K562 (cell line): ENCODE data around the gene SYT3. TPM values are rescaled to one million over a fixed set of nuclear protein-coding genes. Genes with fewer than 3 reads are reported as not detected.

ENCODE experiments used
- NFE2 ChIP-seq: IDR thresholded peaks from 2 replicates; pipeline ENCODE4 v1.6.1; 2014; ENCODE audit warnings: antibody characterized with exemption, low read depth
- polyA plus RNA-seq, 8 experiments: library from polyadenylated mRNA; depleted of rRNA in 4 of 8; stranded (reverse) in 5 of 8; unstranded in 3 of 8; fragments of >200 nt; fragmentation: Nextera tagmentation in 2 of 8; fragmentation: Illumina TruSeq in 1 of 8; extraction: Ambion mirVana in 2 of 8; extraction: Trizol in 1 of 8; gene quantifications; 2 replicates each; pipeline versions ENCODE4 v1.2.1 to v1.2.3, GENCODE V29; 2011 to 2014; ENCODE audit warnings: inconsistent platforms in 1 of 8, missing spikeins in 1 of 8
- total RNA-seq, 7 experiments: library from RNA; depleted of rRNA in 6 of 7; stranded (reverse); fragments of >200 nt in 6 of 7; fragmentation: Illumina TruSeq in 2 of 7; extraction: Trizol in 2 of 7; gene quantifications; 2 replicates each; pipeline versions ENCODE4 v1.2.1 to v1.2.3, GENCODE V29; 2011 to 2021; ENCODE audit warnings: low replicate concordance in 1 of 7

SYT3 gene
- total and polyA plus RNA-seq, 9 of the 15 experiments (the other 6 are each of a cell fraction or from before 2014, with no cell fraction given) = 0.36 to 2.0 (median 0.54) TPM; not detected in 2

GRCh38 chr19:50573741-50574461, 65.8 kb downstream of the SYT3 start (continued):
- peak; percentile 40; the same call in 1 of the 2 replicates for TF ChIP-seq NFE2

Other genes starting within 250 kb of the SYT3 start
Only the 7 nearest of the 16 such genes appear.
- 12.0 and 15.5 TPM in 2 replicates for gene JOSD2, start 128.7 kb downstream of the SYT3 start, total RNA-seq (2014; rRNA removed)
- 0.55 and 0.61 TPM in 2 replicates for gene JOSD2, start 128.7 kb downstream of the SYT3 start, total RNA-seq (2014; rRNA removed; fragmentation: Illumina TruSeq; extraction: Trizol)
- 3.1 and 4.5 TPM in 2 replicates for gene JOSD2, start 128.7 kb downstream of the SYT3 start, total RNA-seq (2015; rRNA removed; fragmentation: Illumina TruSeq; extraction: Trizol)
- gene JOSD2, start 128.7 kb downstream of the SYT3 start, total RNA-seq (2021) = 13.6 and 17.8 TPM in 2 replicates
- 3.3 and 3.8 TPM in 2 replicates for gene JOSD2, start 128.7 kb downstream of the SYT3 start, polyA plus RNA-seq (2011; rRNA removed)
- gene JOSD2, start 128.7 kb downstream of the SYT3 start, polyA plus RNA-seq (2014; fragmentation: Illumina TruSeq; extraction: Trizol) = 1.3 and 3.3 TPM in 2 replicates
- gene JOSD2, start 128.7 kb downstream of the SYT3 start, polyA plus RNA-seq (2014; fragmentation: Nextera tagmentation; extraction: Ambion mirVana) = under 1 TPM; 0.06 to 0.95 TPM
- 12.5 and 14.4 TPM in 2 replicates for gene JOSD2, start 128.7 kb downstream of the SYT3 start, polyA plus RNA-seq (2014; rRNA removed)
- gene ASPDH, start 126.0 kb downstream of the SYT3 start, total RNA-seq (2014; rRNA removed) = not detected in 2 replicates
- gene ASPDH, start 126.0 kb downstream of the SYT3 start, total RNA-seq (2014; rRNA removed; fragmentation: Illumina TruSeq; extraction: Trizol) = not detected in 2 replicates
- gene ASPDH, start 126.0 kb downstream of the SYT3 start, total RNA-seq (2015; rRNA removed; fragmentation: Illumina TruSeq; extraction: Trizol) = not detected in 2 replicates
- gene ASPDH, start 126.0 kb downstream of the SYT3 start, total RNA-seq (2021) = not detected in 2 replicates
- not detected in 2 replicates for gene ASPDH, start 126.0 kb downstream of the SYT3 start, polyA plus RNA-seq (2011; rRNA removed)
- gene ASPDH, start 126.0 kb downstream of the SYT3 start, polyA plus RNA-seq (2014; fragmentation: Illumina TruSeq; extraction: Trizol) = not detected in 2 replicates
- not detected for gene ASPDH, start 126.0 kb downstream of the SYT3 start, polyA plus RNA-seq (2014; fragmentation: Nextera tagmentation; extraction: Ambion mirVana)
- not detected in 2 replicates for gene ASPDH, start 126.0 kb downstream of the SYT3 start, polyA plus RNA-seq (2014; rRNA removed)
- 2.9 TPM in 2 replicates for gene LRRC4B, start 71.4 kb downstream of the SYT3 start, total RNA-seq (2014; rRNA removed)
- 0.10 and 0.18 TPM in 2 replicates for gene LRRC4B, start 71.4 kb downstream of the SYT3 start, total RNA-seq (2014; rRNA removed; fragmentation: Illumina TruSeq; extraction: Trizol)
- 1.1 TPM in 2 replicates for gene LRRC4B, start 71.4 kb downstream of the SYT3 start, total RNA-seq (2015; rRNA removed; fragmentation: Illumina TruSeq; extraction: Trizol)
- 9.5 and 9.6 TPM in 2 replicates for gene LRRC4B, start 71.4 kb downstream of the SYT3 start, total RNA-seq (2021)
- gene LRRC4B, start 71.4 kb downstream of the SYT3 start, polyA plus RNA-seq (2011; rRNA removed) = 3.0 and 4.0 TPM in 2 replicates
- gene LRRC4B, start 71.4 kb downstream of the SYT3 start, polyA plus RNA-seq (2014; fragmentation: Illumina TruSeq; extraction: Trizol) = 0.21 and 2.7 TPM in 2 replicates
- gene LRRC4B, start 71.4 kb downstream of the SYT3 start, polyA plus RNA-seq (2014; fragmentation: Nextera tagmentation; extraction: Ambion mirVana) = not detected
- gene LRRC4B, start 71.4 kb downstream of the SYT3 start, polyA plus RNA-seq (2014; rRNA removed) = 2.0 and 3.1 TPM in 2 replicates
- 42.9 and 52.9 TPM in 2 replicates for gene C19orf81, start 9.6 kb upstream of the SYT3 start, total RNA-seq (2014; rRNA removed)
- not detected in 2 replicates for gene C19orf81, start 9.6 kb upstream of the SYT3 start, total RNA-seq (2014; rRNA removed; fragmentation: Illumina TruSeq; extraction: Trizol)
- gene C19orf81, start 9.6 kb upstream of the SYT3 start, total RNA-seq (2015; rRNA removed; fragmentation: Illumina TruSeq; extraction: Trizol) = 2.9 and 3.0 TPM in 2 replicates
- 33.0 and 40.2 TPM in 2 replicates for gene C19orf81, start 9.6 kb upstream of the SYT3 start, total RNA-seq (2021)
- gene C19orf81, start 9.6 kb upstream of the SYT3 start, polyA plus RNA-seq (2011; rRNA removed) = 2.5 and 5.1 TPM in 2 replicates
- 1.1 TPM in 1 of 2 replicates, not detected in the other for gene C19orf81, start 9.6 kb upstream of the SYT3 start, polyA plus RNA-seq (2014; fragmentation: Illumina TruSeq; extraction: Trizol)
- not detected for gene C19orf81, start 9.6 kb upstream of the SYT3 start, polyA plus RNA-seq (2014; fragmentation: Nextera tagmentation; extraction: Ambion mirVana)
- 35.9 and 46.2 TPM in 2 replicates for gene C19orf81, start 9.6 kb upstream of the SYT3 start, polyA plus RNA-seq (2014; rRNA removed)
- gene SHANK1, start 79.9 kb upstream of the SYT3 start, total RNA-seq (2014; rRNA removed) = 0.65 and 0.73 TPM in 2 replicates
- 0.29 and 0.55 TPM in 2 replicates for gene SHANK1, start 79.9 kb upstream of the SYT3 start, total RNA-seq (2014; rRNA removed; fragmentation: Illumina TruSeq; extraction: Trizol)
- 0.33 and 0.57 TPM in 2 replicates for gene SHANK1, start 79.9 kb upstream of the SYT3 start, total RNA-seq (2015; rRNA removed; fragmentation: Illumina TruSeq; extraction: Trizol)
- 1.3 and 1.8 TPM in 2 replicates for gene SHANK1, start 79.9 kb upstream of the SYT3 start, total RNA-seq (2021)
- 0.33 and 0.61 TPM in 2 replicates for gene SHANK1, start 79.9 kb upstream of the SYT3 start, polyA plus RNA-seq (2011; rRNA removed)
- 0.64 and 1.8 TPM in 2 replicates for gene SHANK1, start 79.9 kb upstream of the SYT3 start, polyA plus RNA-seq (2014; fragmentation: Illumina TruSeq; extraction: Trizol)
- not detected for gene SHANK1, start 79.9 kb upstream of the SYT3 start, polyA plus RNA-seq (2014; fragmentation: Nextera tagmentation; extraction: Ambion mirVana)
- 0.52 and 1.6 TPM in 2 replicates for gene SHANK1, start 79.9 kb upstream of the SYT3 start, polyA plus RNA-seq (2014; rRNA removed)
- gene CLEC11A, start 83.5 kb upstream of the SYT3 start, total RNA-seq (2014; rRNA removed) = 32.7 and 34.8 TPM in 2 replicates
- 2.5 and 2.7 TPM in 2 replicates for gene CLEC11A, start 83.5 kb upstream of the SYT3 start, total RNA-seq (2014; rRNA removed; fragmentation: Illumina TruSeq; extraction: Trizol)
- gene CLEC11A, start 83.5 kb upstream of the SYT3 start, total RNA-seq (2015; rRNA removed; fragmentation: Illumina TruSeq; extraction: Trizol) = 16.1 and 16.7 TPM in 2 replicates
- 31.3 and 31.4 TPM in 2 replicates for gene CLEC11A, start 83.5 kb upstream of the SYT3 start, total RNA-seq (2021)
- 3.0 and 17.4 TPM in 2 replicates for gene CLEC11A, start 83.5 kb upstream of the SYT3 start, polyA plus RNA-seq (2011; rRNA removed)
- 3.4 and 8.3 TPM in 2 replicates for gene CLEC11A, start 83.5 kb upstream of the SYT3 start, polyA plus RNA-seq (2014; fragmentation: Illumina TruSeq; extraction: Trizol)
- under 1 TPM; 0.39 to 0.46 TPM for gene CLEC11A, start 83.5 kb upstream of the SYT3 start, polyA plus RNA-seq (2014; fragmentation: Nextera tagmentation; extraction: Ambion mirVana)
- gene CLEC11A, start 83.5 kb upstream of the SYT3 start, polyA plus RNA-seq (2014; rRNA removed) = 31.8 and 43.9 TPM in 2 replicates
- not detected in 2 replicates for gene GPR32, start 130.6 kb upstream of the SYT3 start, total RNA-seq (2014; rRNA removed)
- not detected in 2 replicates for gene GPR32, start 130.6 kb upstream of the SYT3 start, total RNA-seq (2014; rRNA removed; fragmentation: Illumina TruSeq; extraction: Trizol)
- gene GPR32, start 130.6 kb upstream of the SYT3 start, total RNA-seq (2015; rRNA removed; fragmentation: Illumina TruSeq; extraction: Trizol) = not detected in 2 replicates
- gene GPR32, start 130.6 kb upstream of the SYT3 start, total RNA-seq (2021) = 0.18 TPM in 1 of 2 replicates, not detected in the other
- not detected in 2 replicates for gene GPR32, start 130.6 kb upstream of the SYT3 start, polyA plus RNA-seq (2011; rRNA removed)
- not detected in 2 replicates for gene GPR32, start 130.6 kb upstream of the SYT3 start, polyA plus RNA-seq (2014; fragmentation: Illumina TruSeq; extraction: Trizol)
- gene GPR32, start 130.6 kb upstream of the SYT3 start, polyA plus RNA-seq (2014; fragmentation: Nextera tagmentation; extraction: Ambion mirVana) = not detected
- gene GPR32, start 130.6 kb upstream of the SYT3 start, polyA plus RNA-seq (2014; rRNA removed) = not detected in 2 replicates